ENCODE data around the gene ARID1A. TPM values are rescaled to one million over a fixed set of nuclear protein-coding genes. Genes with fewer than 3 reads are reported as not detected.
A peak's percentile ranks its signal among the peaks of the same experiment; 100 is the strongest.

Gene ARID1A
- total and polyA plus RNA-seq, 2 of the 4 experiments (the other 2 are of a cell fraction), result 14.0 to 40.7 TPM

- dilution Hi-C loops (cut with HindIII; ENCODE audit: low sequenced_read_pairs, unreplicated experiment), result loop anchor here (25.0 kb wide), 1 partner anchor 206 kb away; no protein-coding TSS in a partner anchor
- in situ Hi-C loops (cut with MboI; ENCODE audit: low sequenced_read_pairs), result no loop called here
- no peak overlapping the region for H4K91ac ChIP-seq (ENCODE audit: insufficient read depth, low read depth, low read length)
- no peak overlapping the region for H2BK120ac ChIP-seq (ENCODE audit: low read depth, low read length)
- WGBS, 2 experiments (ENCODE audit: extremely low coverage in 2 of 2, insufficient read length in 1 of 2), result no CpG with 5 or more reads among the region's 2 CpGs
- ChIA-PET POLR2A (ENCODE audit: unreplicated experiment) (no interaction called here), CTCF (no interaction called here)
- H3K27ac ChIP-seq (ENCODE audit: insufficient read depth, low read length), result no peak overlapping the region
- H3K4me2 ChIP-seq (ENCODE audit: low read depth, low read length), result no peak overlapping the region
- H2AK5ac ChIP-seq (ENCODE audit: low read depth, low read length), result no peak overlapping the region
- no peak overlapping the region for H3K4me3 ChIP-seq (ENCODE audit: insufficient read depth, low read depth, low read length)
- no peak overlapping the region for H2BK15ac ChIP-seq (ENCODE audit: low read depth, low read length)
- no peak overlapping the region for H4K8ac ChIP-seq (ENCODE audit: low read depth in 2 of 2, low read length in 2 of 2)
- no peaks in the 10 kb centered on the region for H3K9me1 ChIP-seq (ENCODE audit: insufficient read depth, low read length)
- no peak for DNase-seq
- BruUV-seq (replicated peaks), result no TSS peak
- H3K18ac ChIP-seq (ENCODE audit: low read depth, low read length), result no peak overlapping the region
- no peaks in the 10 kb centered on the region for H3K9me3 ChIP-seq (ENCODE audit: control insufficient read depth, insufficient read depth, low read length)
- no peaks in the 10 kb centered on the region for H4K20me1 ChIP-seq (ENCODE audit: insufficient read depth, low read length)
- H2AFZ ChIP-seq (replicated peaks; ENCODE audit: low read length, poor library complexity), result no peak overlapping the region
- peaks cover 11% of the 10 kb centered on the region for H3K36me3 ChIP-seq (ENCODE audit: control insufficient read depth, insufficient read depth, low read length)
- no peak overlapping the region for H2BK20ac ChIP-seq (ENCODE audit: low read depth, low read length)
- H2AK9ac ChIP-seq (replicated peaks; ENCODE audit: low read depth, low read length, poor library complexity), result no peak overlapping the region
- intact Hi-C loops (cut with micrococcal nuclease), result no loop called here
- H3K9ac ChIP-seq (ENCODE audit: low read depth, low read length), result no peak overlapping the region
- H4K5ac ChIP-seq (ENCODE audit: low read depth, low read length), result no peak overlapping the region
- H3K56ac ChIP-seq (ENCODE audit: extremely low read depth, insufficient read depth, low read length), result no peak overlapping the region
- H3K23ac ChIP-seq (ENCODE audit: low read depth, low read length), result no peak overlapping the region
- H3K4me1 ChIP-seq (ENCODE audit: control insufficient read depth, insufficient read depth, low read length), result peaks cover 6% of the 10 kb centered on the region
- ATAC-seq (ENCODE audit: low read depth), result no peak
- H3K14ac ChIP-seq (replicated peaks; ENCODE audit: low read depth, low read length), result no peak overlapping the region
- no peak overlapping the region for H3K4ac ChIP-seq (ENCODE audit: low read depth, low read length)
- no peaks in the 10 kb centered on the region for H3K27me3 ChIP-seq (ENCODE audit: control insufficient read depth, insufficient read depth, low read length)
- peaks cover 10 to 24% of the 10 kb centered on the region in 2 experiments; a peak in 3 of 4 replicates for H3K79me1 ChIP-seq (ENCODE audit: low read depth in 1 of 2, low read length in 2 of 2)
- H2BK5ac ChIP-seq (ENCODE audit: low read depth, low read length, poor library complexity, severe bottlenecking), result no peak overlapping the region
- TF ChIP-seq MAFK (IDR thresholded peaks at IDR 0.05; ENCODE audit: low read depth, low read length), result 0 out of 2 replicates have a peak, but pooled peaks have one; percentile 7
- no peak for TF ChIP-seq MXI1 (IDR thresholded peaks at IDR 0.05; ENCODE audit: borderline replicate concordance, low read depth, low read length)
Observed at GRCh38 chr1:26792924-26793323, 97.1 kb downstream of the ARID1A start.
